ENCODE data around the gene MRPL19.

Gene MRPL19

GRCh38 chr2:75614162-75614651, 32.4 kb upstream of the MRPL19 start:
- no peak for DNase-seq (ENCODE audit: low read depth)
- TF ChIP-seq CTCF (IDR thresholded peaks at IDR 0.05; ENCODE audit: low read length, missing control alignments): no peak

DNA sequence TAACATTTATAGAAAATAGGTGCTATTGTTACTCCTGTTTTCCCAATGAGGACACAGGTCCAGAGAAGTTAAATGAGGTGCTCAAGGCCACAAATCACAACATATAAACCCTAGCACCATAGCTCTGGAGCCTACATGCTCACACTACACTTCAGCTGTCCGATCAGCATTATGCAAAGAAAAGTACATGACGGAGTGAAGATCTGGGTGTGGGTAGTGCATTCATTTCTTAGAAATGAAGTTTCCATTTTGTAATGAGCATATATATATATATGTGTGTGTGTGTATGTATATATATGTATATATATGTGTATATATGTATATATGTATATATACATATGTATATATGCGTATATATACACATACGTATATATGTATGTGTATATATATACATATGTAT, 30.2 kb upstream of the MRPL19 start:
- H3K4me3 ChIP-seq (replicated peaks; ENCODE audit: low read depth, low read length): no peak overlapping the region
- no peak for TF ChIP-seq CTCF (IDR thresholded peaks at IDR 0.05; ENCODE audit: low read length, missing control alignments)
- no peak for DNase-seq (ENCODE audit: low read depth)

More at GRCh38 chr2:75614162-75614651, 32.4 kb upstream of the MRPL19 start:
- H3K4me3 ChIP-seq (replicated peaks; ENCODE audit: low read depth, low read length): no peak overlapping the region

DNA sequence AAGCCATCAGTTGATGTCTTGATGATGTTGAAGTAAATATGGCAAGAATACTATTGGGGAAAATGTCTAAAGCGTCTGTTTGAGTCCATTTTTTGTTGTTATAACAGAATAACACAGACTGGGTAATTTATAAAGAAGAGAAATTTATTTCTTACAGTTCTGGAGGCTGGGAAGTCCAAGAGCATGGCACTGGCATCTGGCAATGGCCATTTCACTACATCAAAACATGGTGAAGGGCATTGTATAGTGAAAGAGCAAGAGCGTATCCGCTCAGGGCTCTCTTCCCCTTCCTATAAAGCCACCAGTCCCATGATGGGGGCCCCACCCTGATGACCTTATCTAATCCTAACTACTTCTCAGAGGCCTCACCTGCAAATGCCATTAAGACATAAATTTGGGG, 29.6 kb upstream of the MRPL19 start:
- no peak overlapping the region for H3K4me3 ChIP-seq (replicated peaks; ENCODE audit: low read depth, low read length)
- no peak for DNase-seq (ENCODE audit: low read depth)
- no peak for TF ChIP-seq CTCF (IDR thresholded peaks at IDR 0.05; ENCODE audit: low read length, missing control alignments)

GRCh38 chr2:75619956-75620740, 26.4 kb upstream of the MRPL19 start:
- no peak for DNase-seq (ENCODE audit: low read depth)
- no peak for TF ChIP-seq CTCF (IDR thresholded peaks at IDR 0.05; ENCODE audit: low read length, missing control alignments)
- no peak overlapping the region for H3K4me3 ChIP-seq (replicated peaks; ENCODE audit: low read depth, low read length)

DNA sequence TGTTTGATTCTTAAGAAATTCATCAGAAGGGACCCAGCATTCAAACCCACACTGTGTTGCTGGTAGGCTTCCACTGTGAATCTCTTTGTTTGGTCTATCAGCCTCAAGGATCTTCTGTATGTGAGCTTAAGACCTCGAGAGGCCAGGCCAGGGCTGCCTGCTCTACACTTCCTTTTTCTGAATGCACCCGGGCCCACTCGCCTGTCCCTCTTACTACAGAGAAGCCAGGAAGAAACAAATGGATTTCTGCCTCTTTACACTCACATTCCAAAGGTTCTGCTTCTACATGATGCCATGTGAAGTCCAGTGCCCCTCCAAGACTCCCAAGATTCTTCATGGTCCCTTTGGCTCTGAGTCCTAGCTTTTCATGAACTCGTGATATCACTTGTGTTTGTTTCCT, 25.4 kb upstream of the MRPL19 start:
- H3K4me3 ChIP-seq (replicated peaks; ENCODE audit: low read depth, low read length): no peak overlapping the region
- TF ChIP-seq CTCF (IDR thresholded peaks at IDR 0.05; ENCODE audit: low read length, missing control alignments): no peak
- DNase-seq (ENCODE audit: low read depth): no peak

DNA sequence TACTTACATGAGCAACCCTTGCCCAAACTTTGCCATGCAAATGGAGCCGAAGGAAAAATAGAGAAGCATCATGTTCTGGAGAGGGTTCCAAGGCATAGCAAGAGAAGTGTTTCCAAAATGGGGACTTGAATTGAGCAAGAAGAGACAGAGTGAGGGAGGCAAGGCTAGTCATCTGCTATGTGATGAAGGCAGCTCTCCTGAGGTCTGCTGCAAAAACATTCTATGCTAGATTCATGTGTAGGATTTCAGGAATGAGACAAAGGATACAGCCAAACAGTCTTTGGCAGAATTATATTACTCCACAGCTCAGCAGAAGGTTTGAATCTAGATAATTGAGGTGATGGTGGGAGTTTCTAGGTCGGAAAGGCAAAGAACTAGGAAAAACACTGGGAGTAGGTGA, 24.1 kb upstream of the MRPL19 start:
- TF ChIP-seq CTCF (IDR thresholded peaks at IDR 0.05; ENCODE audit: low read length, missing control alignments): no peak
- DNase-seq (ENCODE audit: low read depth): no peak
- no peak overlapping the region for H3K4me3 ChIP-seq (replicated peaks; ENCODE audit: low read depth, low read length)

GRCh38 chr2:75622929-75623328, 23.7 kb upstream of the MRPL19 start:
- DNase-seq (ENCODE audit: low read depth): no peak
- TF ChIP-seq CTCF (IDR thresholded peaks at IDR 0.05; ENCODE audit: low read length, missing control alignments): no peak

More at GRCh38 chr2:75622929-75623328, 23.7 kb upstream of the MRPL19 start:
- H3K4me3 ChIP-seq (replicated peaks; ENCODE audit: low read depth, low read length): no peak overlapping the region

Data from fibroblast of pulmonary artery (primary cell).